AG09319 (cell line): ENCODE data around the gene SRRM4.

Experiments
- DNase-seq: peaks from one replicate; pipeline ENCODE4 v3.0.0-alpha.2; 2010; ENCODE audit warnings: low read depth; ENCODE audit errors: extremely low read depth
- TF ChIP-seq, protein P1 (sequence below): IDR thresholded peaks from 2 replicates; pipeline ENCODE4 v1.5.1; 2011; ENCODE audit warnings: low read depth, mild to moderate bottlenecking, inconsistent platforms, low read length, moderate library complexity

SRRM4 gene

DNA sequence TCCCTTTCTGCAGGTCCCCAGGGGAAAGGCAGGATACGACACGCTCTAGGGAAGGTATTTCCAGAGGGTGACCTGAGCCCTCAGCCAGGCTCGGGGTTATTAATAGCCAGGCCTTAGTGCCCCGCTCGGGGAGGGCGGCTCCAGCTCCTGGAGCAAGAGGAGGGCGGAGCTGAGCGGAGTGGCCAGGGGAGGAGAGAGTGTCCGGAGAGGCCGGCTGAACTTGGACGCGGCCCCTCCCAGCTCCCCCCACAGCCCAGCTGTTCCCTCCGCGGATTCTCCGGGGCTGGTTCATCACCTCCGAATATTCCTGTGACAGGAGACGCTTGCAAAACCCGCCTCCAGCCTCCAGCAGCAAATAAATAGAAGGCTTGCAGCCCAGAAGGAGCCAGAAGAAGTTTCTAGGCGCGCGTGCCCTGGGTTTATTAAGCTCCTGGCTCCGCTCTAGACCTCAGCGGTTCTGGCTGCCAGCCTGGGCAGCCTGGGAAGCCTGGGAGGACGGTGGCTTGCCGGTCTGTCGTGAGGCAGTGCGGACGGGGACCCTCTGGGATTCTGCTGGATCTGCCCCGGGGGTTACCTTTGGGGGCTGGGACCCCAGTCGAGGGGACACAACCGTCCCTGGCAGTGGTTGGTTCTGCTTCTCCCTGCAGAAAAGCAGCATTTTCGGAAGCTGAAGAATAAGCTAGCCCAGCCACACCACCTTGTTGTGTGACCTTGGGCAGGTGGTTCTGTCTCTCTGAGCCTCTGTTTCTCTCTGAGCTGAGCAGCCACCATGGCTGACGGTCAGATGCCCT, 197.4 kb downstream of the SRRM4 start, which contains the start of gene HSPB8:
Gene HSPB8, plus strand, starts transcription at position 388 of the 791 bp plus-strand sequence. Its CDS starts 382 bp downstream, at position 770.
- peak; percentile 68 for DNase-seq
- TF ChIP-seq, protein P1, sequence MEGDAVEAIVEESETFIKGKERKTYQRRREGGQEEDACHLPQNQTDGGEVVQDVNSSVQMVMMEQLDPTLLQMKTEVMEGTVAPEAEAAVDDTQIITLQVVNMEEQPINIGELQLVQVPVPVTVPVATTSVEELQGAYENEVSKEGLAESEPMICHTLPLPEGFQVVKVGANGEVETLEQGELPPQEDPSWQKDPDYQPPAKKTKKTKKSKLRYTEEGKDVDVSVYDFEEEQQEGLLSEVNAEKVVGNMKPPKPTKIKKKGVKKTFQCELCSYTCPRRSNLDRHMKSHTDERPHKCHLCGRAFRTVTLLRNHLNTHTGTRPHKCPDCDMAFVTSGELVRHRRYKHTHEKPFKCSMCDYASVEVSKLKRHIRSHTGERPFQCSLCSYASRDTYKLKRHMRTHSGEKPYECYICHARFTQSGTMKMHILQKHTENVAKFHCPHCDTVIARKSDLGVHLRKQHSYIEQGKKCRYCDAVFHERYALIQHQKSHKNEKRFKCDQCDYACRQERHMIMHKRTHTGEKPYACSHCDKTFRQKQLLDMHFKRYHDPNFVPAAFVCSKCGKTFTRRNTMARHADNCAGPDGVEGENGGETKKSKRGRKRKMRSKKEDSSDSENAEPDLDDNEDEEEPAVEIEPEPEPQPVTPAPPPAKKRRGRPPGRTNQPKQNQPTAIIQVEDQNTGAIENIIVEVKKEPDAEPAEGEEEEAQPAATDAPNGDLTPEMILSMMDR = no peak

DNA sequence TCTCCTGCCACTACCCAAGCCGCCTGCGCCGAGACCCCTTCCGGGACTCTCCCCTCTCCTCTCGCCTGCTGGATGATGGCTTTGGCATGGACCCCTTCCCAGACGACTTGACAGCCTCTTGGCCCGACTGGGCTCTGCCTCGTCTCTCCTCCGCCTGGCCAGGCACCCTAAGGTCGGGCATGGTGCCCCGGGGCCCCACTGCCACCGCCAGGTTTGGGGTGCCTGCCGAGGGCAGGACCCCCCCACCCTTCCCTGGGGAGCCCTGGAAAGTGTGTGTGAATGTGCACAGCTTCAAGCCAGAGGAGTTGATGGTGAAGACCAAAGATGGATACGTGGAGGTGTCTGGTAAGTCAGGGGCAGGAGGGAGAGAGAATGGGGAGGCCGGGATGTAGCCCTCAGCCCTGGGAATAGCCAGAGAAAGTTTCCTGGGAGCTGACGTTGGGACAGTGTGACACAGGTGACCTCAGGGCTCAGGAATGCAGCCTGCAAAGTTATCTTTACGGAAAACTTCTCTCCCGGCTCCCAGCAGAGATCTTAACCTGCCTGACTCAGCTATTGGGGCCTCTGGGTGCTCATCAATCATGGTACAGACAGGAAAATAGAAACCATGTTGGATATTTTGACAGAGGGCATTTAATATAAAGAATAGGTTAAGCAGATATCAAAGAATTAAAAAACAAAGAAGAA, 198.1 kb downstream of the SRRM4 start:
- DNase-seq = no peak

DNA sequence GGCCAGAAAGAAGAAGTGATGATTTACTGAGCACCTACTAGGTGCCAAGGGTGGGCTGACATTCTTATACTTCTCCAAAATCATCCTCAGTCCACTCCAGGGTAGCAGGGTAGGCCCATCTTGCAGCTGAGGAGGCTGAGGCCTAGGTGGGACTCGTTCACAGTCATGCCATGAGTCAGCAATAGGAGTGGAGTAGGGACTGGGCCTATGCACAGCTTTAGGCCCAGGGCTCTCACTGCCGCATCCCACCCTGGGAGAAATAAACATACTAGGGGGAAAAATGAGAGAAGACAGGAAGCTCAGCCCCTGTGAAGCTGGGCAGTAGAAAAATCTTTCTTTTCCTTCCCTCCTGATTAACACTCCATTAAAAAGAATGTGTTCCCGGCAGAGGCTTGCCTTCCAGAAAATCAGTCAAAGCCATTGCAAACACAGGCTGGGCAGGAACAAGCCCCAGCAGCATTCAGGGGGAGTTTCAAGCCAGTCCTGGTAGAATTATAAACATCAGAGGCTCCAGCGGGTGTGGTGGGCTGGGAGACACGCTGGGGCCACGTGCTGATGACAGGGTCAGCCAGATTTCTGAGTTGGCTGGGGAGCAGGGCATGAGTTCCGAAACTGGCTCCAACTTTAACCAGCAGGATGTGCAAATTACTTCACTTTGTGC, 199.2 kb downstream of the SRRM4 start:
- peak; percentile 27 for DNase-seq
- TF ChIP-seq, protein P1 = no peak

More for the DNA sequence above, 198.1 kb downstream of the SRRM4 start:
- TF ChIP-seq, protein P1 = no peak

GRCh38 chr12:119181202-119181601, 199.9 kb downstream of the SRRM4 start:
- TF ChIP-seq, protein P1 = no peak
- DNase-seq = no peak

GRCh38 chr12:119181944-119182343, 200.6 kb downstream of the SRRM4 start:
- DNase-seq = no peak
- TF ChIP-seq, protein P1 = no peak

DNA sequence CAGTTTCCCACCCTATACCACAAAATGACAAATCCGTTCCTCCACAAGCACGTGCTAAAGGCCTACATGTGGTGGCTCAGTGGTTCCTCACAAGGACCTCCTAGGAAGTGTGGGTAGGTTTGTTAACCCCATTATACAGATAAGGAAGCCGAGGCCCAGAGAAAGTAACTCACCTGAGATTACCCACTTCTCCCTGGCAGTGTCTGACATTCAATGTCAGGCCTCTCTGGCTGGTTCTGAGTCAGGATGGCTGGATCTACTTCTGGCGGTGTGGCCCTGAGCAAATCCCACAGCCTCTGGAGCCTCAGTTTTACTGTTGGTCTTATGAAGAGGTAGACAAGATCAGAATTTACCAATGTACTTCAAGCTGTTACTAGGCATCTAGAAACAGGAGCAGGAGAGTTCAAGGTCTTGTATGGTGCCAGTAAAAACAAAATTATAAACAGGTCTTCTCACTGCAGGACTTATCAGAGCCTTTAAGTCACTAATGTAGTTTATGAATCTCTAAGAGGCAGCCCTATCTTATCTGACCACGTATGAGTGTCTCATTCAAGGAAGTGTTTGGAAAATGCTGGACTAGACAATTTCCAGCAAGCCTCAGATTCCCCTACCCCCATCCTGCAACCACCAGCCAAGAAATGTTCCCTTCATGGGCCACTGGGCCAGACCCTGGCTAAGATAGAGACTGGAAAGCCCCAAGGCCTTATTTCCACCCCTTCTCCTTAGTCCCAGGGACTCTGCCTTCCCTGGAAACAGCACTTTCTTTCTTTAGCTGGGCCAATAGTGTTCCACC, 201.6 kb downstream of the SRRM4 start:
- TF ChIP-seq, protein P1 = no peak
- DNase-seq = no peak
